IMR-90 (cell line): ENCODE data around the gene RNF166. TPM values are rescaled to one million over a fixed set of nuclear protein-coding genes. Genes with fewer than 3 reads are reported as not detected.

Source experiments
- ATAC-seq: fragments of 200-7000 bp; cut with Tn5 transposase; 2 replicates; pipeline ENCODE4 v1.9.1; 2020; ENCODE audit warnings: low read depth, mild to moderate bottlenecking, moderate library complexity
- BruUV-seq: library from RNA; stranded (reverse); fragments of 400-500 nt; replicated peaks from 2 replicates; lab custom pipeline; 2021; lab: Mats Ljungman, UMichigan
- CTCF ChIA-PET: fragments of 300-600 bp; formaldehyde crosslinking; extraction: SDS; loops from one replicate; lab custom pipeline; 2021; ENCODE audit warnings: antibody characterized with exemption; lab: Yijun Ruan, JAX
- POLR2A ChIA-PET: fragments of 300-600 bp; sonication (Branson Sonifier 250); formaldehyde crosslinking; loops from one replicate; lab custom pipeline; 2022; ENCODE audit warnings: antibody characterized with exemption; ENCODE audit not compliant: unreplicated experiment; lab: Charles Lee
- DNase-seq: peaks from one replicate; pipeline ENCODE4 v3.0.0; 2013
- H2AFZ ChIP-seq: replicated peaks from 2 replicates; pipeline ENCODE3; 2013; ENCODE audit warnings: low read length, mild to moderate bottlenecking; ENCODE audit not compliant: poor library complexity
- H2AK5ac ChIP-seq: 2 replicates; pipeline ENCODE4 v1.6.1; 2013; ENCODE audit warnings: low read depth, low read length, inconsistent platforms
- H2AK9ac ChIP-seq: replicated peaks from 2 replicates; pipeline ENCODE3; 2013; ENCODE audit warnings: mild to moderate bottlenecking, low read depth, low read length, moderate library complexity; ENCODE audit not compliant: poor library complexity
- H2BK120ac ChIP-seq: 2 replicates; pipeline ENCODE4 v1.6.1; 2013; ENCODE audit warnings: low read depth, low read length, inconsistent platforms
- H2BK15ac ChIP-seq: 3 replicates; pipeline ENCODE4 v1.6.1; 2013; ENCODE audit warnings: low read depth, low read length, inconsistent platforms
- H2BK20ac ChIP-seq: 2 replicates; pipeline ENCODE4 v1.6.1; 2013; ENCODE audit warnings: low read depth, mild to moderate bottlenecking, inconsistent platforms, low read length, moderate library complexity
- H2BK5ac ChIP-seq: 2 replicates; pipeline ENCODE4 v1.6.1; 2013; ENCODE audit warnings: mild to moderate bottlenecking, low read depth, low read length, inconsistent platforms; ENCODE audit not compliant: poor library complexity, severe bottlenecking
- H3K14ac ChIP-seq: replicated peaks from 2 replicates; pipeline ENCODE4 v1.6.1; 2013; ENCODE audit warnings: low read depth, low read length, inconsistent platforms
- H3K18ac ChIP-seq: 2 replicates; pipeline ENCODE4 v1.6.1; 2013; ENCODE audit warnings: low read depth, low read length, control low read depth
- H3K23ac ChIP-seq: 2 replicates; pipeline ENCODE4 v1.6.1; 2013; ENCODE audit warnings: low read depth, low read length, inconsistent platforms
- H3K27ac ChIP-seq: 2 replicates; pipeline ENCODE4 v1.5.1; 2013; ENCODE audit warnings: mild to moderate bottlenecking, control low read depth, low read length; ENCODE audit not compliant: insufficient read depth
- H3K27me3 ChIP-seq: 2 replicates; pipeline ENCODE4 v1.6.1; 2013; ENCODE audit warnings: low read length; ENCODE audit not compliant: control insufficient read depth, insufficient read depth
- H3K36me3 ChIP-seq: 2 replicates; pipeline ENCODE4 v1.6.1; 2013; ENCODE audit warnings: low read length, mixed read lengths; ENCODE audit not compliant: control insufficient read depth, insufficient read depth
- H3K4ac ChIP-seq: 2 replicates; pipeline ENCODE4 v1.6.1; 2013; ENCODE audit warnings: low read depth, low read length, inconsistent platforms
- H3K4me1 ChIP-seq: 2 replicates; pipeline ENCODE4 v1.6.1; 2013; ENCODE audit warnings: low read length, mixed read lengths; ENCODE audit not compliant: control insufficient read depth, insufficient read depth
- H3K4me2 ChIP-seq: 2 replicates; pipeline ENCODE4 v1.6.1; 2013; ENCODE audit warnings: low read depth, mild to moderate bottlenecking, control low read depth, low read length, moderate library complexity
- H3K4me3 ChIP-seq: 2 replicates; pipeline ENCODE4 v1.5.1; 2013; ENCODE audit warnings: low read depth, mild to moderate bottlenecking, control low read depth, low read length, moderate library complexity; ENCODE audit not compliant: insufficient read depth
- H3K56ac ChIP-seq: 2 replicates; pipeline ENCODE4 v1.6.1; 2013; ENCODE audit warnings: low read length, inconsistent platforms; ENCODE audit not compliant: insufficient read depth; ENCODE audit errors: extremely low read depth
- H3K79me1 ChIP-seq, 2 experiments: 2 replicates each; pipeline ENCODE4 v1.6.1; 2013; ENCODE audit warnings: low read length in 2 of 2, inconsistent platforms in 1 of 2, low read depth in 1 of 2
- H3K9ac ChIP-seq: 2 replicates; pipeline ENCODE4 v1.6.1; 2013; ENCODE audit warnings: low read depth, low read length, control low read depth
- H3K9me1 ChIP-seq: 2 replicates; pipeline ENCODE4 v1.6.1; 2013; ENCODE audit warnings: low read length, inconsistent platforms; ENCODE audit not compliant: insufficient read depth
- H3K9me3 ChIP-seq: 2 replicates; pipeline ENCODE4 v1.6.1; 2013; ENCODE audit warnings: low read length; ENCODE audit not compliant: control insufficient read depth, insufficient read depth
- H4K20me1 ChIP-seq: 2 replicates; pipeline ENCODE4 v1.6.1; 2013; ENCODE audit warnings: low read length, inconsistent platforms; ENCODE audit not compliant: insufficient read depth
- H4K5ac ChIP-seq: 2 replicates; pipeline ENCODE4 v1.6.1; 2013; ENCODE audit warnings: mild to moderate bottlenecking, low read depth, low read length, control low read depth
- H4K8ac ChIP-seq, 2 experiments: 2 replicates each; pipeline ENCODE4 v1.6.1; 2013; ENCODE audit warnings: low read depth in 2 of 2, low read length in 2 of 2, control low read depth in 1 of 2, inconsistent platforms in 1 of 2
- H4K91ac ChIP-seq: 2 replicates; pipeline ENCODE4 v1.6.1; 2013; ENCODE audit warnings: low read depth, low read length, inconsistent platforms; ENCODE audit not compliant: insufficient read depth
- BHLHE40 ChIP-seq: fragments of 150-350 bp; IDR thresholded peaks from 2 replicates; pipeline ENCODE4 v1.6.1; 2016; ENCODE audit warnings: mild to moderate bottlenecking, low read depth, low read length
- CEBPB ChIP-seq: IDR thresholded peaks from 2 replicates; pipeline ENCODE4 v1.6.1; 2012; ENCODE audit warnings: low read depth, low read length, improper control_type of control experiment
- CHD1 ChIP-seq: IDR thresholded peaks from 2 replicates; pipeline ENCODE4 v1.6.1; 2012; ENCODE audit warnings: low read depth, low read length, improper control_type of control experiment
- CTCF ChIP-seq: conservative IDR thresholded peaks from 2 replicates; pipeline ENCODE4 v1.5.1; 2012; ENCODE audit warnings: mild to moderate bottlenecking, low read depth, low read length, improper control_type of control experiment
- ELK1 ChIP-seq: fragments of 150-350 bp; IDR thresholded peaks from 2 replicates; pipeline ENCODE4 v1.6.1; 2016; ENCODE audit warnings: low read depth, mild to moderate bottlenecking, low read length, moderate library complexity, borderline replicate concordance
- FOS ChIP-seq: fragments of 150-350 bp; IDR thresholded peaks from 2 replicates; pipeline ENCODE4 v1.6.1; 2016; ENCODE audit warnings: low read depth, low read length
- MAFK ChIP-seq: IDR thresholded peaks from 2 replicates; pipeline ENCODE4 v1.6.1; 2012; ENCODE audit warnings: low read depth, low read length, improper control_type of control experiment
- MAZ ChIP-seq: IDR thresholded peaks from 2 replicates; pipeline ENCODE4 v1.6.1; 2012; ENCODE audit warnings: low read depth, mild to moderate bottlenecking, low read length, improper control_type of control experiment, moderate library complexity, borderline replicate concordance
- MXI1 ChIP-seq: IDR thresholded peaks from 2 replicates; pipeline ENCODE4 v1.6.1; 2012; ENCODE audit warnings: low read depth, mild to moderate bottlenecking, low read length, moderate library complexity, borderline replicate concordance
- NFE2L2 ChIP-seq: fragments of 150-350 bp; IDR thresholded peaks from 2 replicates; pipeline ENCODE4 v1.6.1; 2016; ENCODE audit warnings: low read depth, mild to moderate bottlenecking, low read length
- POLR2A ChIP-seq: IDR thresholded peaks from 2 replicates; pipeline ENCODE4 v1.6.1; 2012; ENCODE audit warnings: mild to moderate bottlenecking, low read depth, low read length
- RAD21 ChIP-seq: IDR thresholded peaks from 2 replicates; pipeline ENCODE4 v1.6.1; 2012; ENCODE audit warnings: low read length, improper control_type of control experiment
- RCOR1 ChIP-seq: IDR thresholded peaks from 2 replicates; pipeline ENCODE4 v1.6.1; 2012; ENCODE audit warnings: mild to moderate bottlenecking, low read length, improper control_type of control experiment; ENCODE audit not compliant: insufficient replicate concordance
- RFX5 ChIP-seq: IDR thresholded peaks from 2 replicates; pipeline ENCODE4 v1.8.0; 2012; ENCODE audit warnings: low read depth, mild to moderate bottlenecking, low read length, moderate library complexity
- SMC3 ChIP-seq: fragments of 150-350 bp; IDR thresholded peaks from 2 replicates; pipeline ENCODE4 v1.6.1; 2016; ENCODE audit warnings: low read depth, mild to moderate bottlenecking, antibody characterized with exemption, low read length, moderate library complexity
- USF2 ChIP-seq: fragments of 150-350 bp; IDR thresholded peaks from 2 replicates; pipeline ENCODE4 v1.6.1; 2017; ENCODE audit warnings: mild to moderate bottlenecking, antibody characterized with exemption, low read length, low read depth
- WGBS, 2 experiments: methylation state at CpG; one replicate each; pipeline versions ENCODE4 v1.1.5 to v1.1.7; 2013; ENCODE audit warnings: missing lambda C conversion rate in 2 of 2; ENCODE audit not compliant: insufficient read length in 1 of 2; ENCODE audit errors: extremely low coverage in 2 of 2; 5-methylcytosine and 5-hydroxymethylcytosine counted together
- dilution Hi-C: fragments of 300-500 bp; cut with HindIII; formaldehyde crosslinking; loops from one replicate; pipeline ENCODE4 v1.14.3; 2018; ENCODE audit warnings: low sequenced_read_pairs; ENCODE audit not compliant: unreplicated experiment
- in situ Hi-C: fragments of 300-500 bp; cut with MboI; formaldehyde crosslinking; loops from 3 replicates; pipeline ENCODE4 v1.14.3; 2019; ENCODE audit warnings: low sequenced_read_pairs, inconsistent platforms, mixed read lengths
- intact Hi-C: fragments of 100-400 bp; cut with micrococcal nuclease; formaldehyde crosslinking; loops from 2 replicates; pipeline ENCODE4 v1.10.0; 2022
- polyA plus RNA-seq, 3 experiments: library from polyadenylated mRNA; depleted of rRNA; stranded (reverse); fragments of >200 nt; gene quantifications; 2 replicates each; pipeline ENCODE4 v1.2.3, GENCODE V29; 2012; ENCODE audit warnings: low replicate concordance in 1 of 3
- total RNA-seq: library from RNA; depleted of rRNA; stranded (reverse); fragments of >200 nt; gene quantifications from 2 replicates; pipeline ENCODE4 v1.2.3, GENCODE V29; 2012

RNF166 gene
- total and polyA plus RNA-seq, 2 of the 4 experiments (the other 2 are of a cell fraction), result 8.1 to 17.4 TPM

GRCh38 chr16:88721236-88721635 is 15.0 kb upstream of the RNF166 start:
- no peak overlapping the region for H4K91ac ChIP-seq
- intact Hi-C loops, result no loop called here
- ChIA-PET CTCF (no interaction called here), POLR2A (no interaction called here)
- H3K9me1 ChIP-seq, result no peaks in the 10 kb centered on the region
- 93% methylated on average over 12 of the region's 17 CpGs; no CpG with 5 or more reads in 1 of the 2 experiments for WGBS, 2 experiments
- peaks cover 24% of the 10 kb centered on the region for H4K20me1 ChIP-seq
- H3K56ac ChIP-seq, result no peak overlapping the region
- H2AK5ac ChIP-seq, result no peak overlapping the region
- peaks cover 95% of the 10 kb centered on the region for H3K36me3 ChIP-seq
- ATAC-seq, result no peak
- in situ Hi-C loops, result no loop called here
- no peak overlapping the region for H3K4me2 ChIP-seq
- no peaks in the 10 kb centered on the region for H3K4me1 ChIP-seq
- H3K9me3 ChIP-seq, result no peaks in the 10 kb centered on the region
- dilution Hi-C loops, result no loop called here
- no peak overlapping the region for H2BK120ac ChIP-seq
- no peak overlapping the region for H2BK5ac ChIP-seq
- no peak overlapping the region for H4K5ac ChIP-seq
- H3K18ac ChIP-seq, result no peak overlapping the region
- no peak overlapping the region for H2BK15ac ChIP-seq
- H2BK20ac ChIP-seq, result no peak overlapping the region
- no peak overlapping the region for H3K23ac ChIP-seq
- H3K14ac ChIP-seq, result no peak overlapping the region
- H3K9ac ChIP-seq, result no peak overlapping the region
- peak overlapping the region; percentile 16 for H2AK9ac ChIP-seq
- no peak overlapping the region for H3K4ac ChIP-seq
- no peak for TF ChIP-seq RAD21
- no peak for TF ChIP-seq RCOR1
- TF ChIP-seq NFE2L2, result no peak
- TF ChIP-seq POLR2A, result no peak
- TF ChIP-seq RFX5, result no peak
- TF ChIP-seq CHD1, result no peak
- no peak for TF ChIP-seq BHLHE40
- TF ChIP-seq MXI1, result no peak
- TF ChIP-seq MAFK, result no peak
- no peak for TF ChIP-seq FOS
- no peak for TF ChIP-seq CEBPB
- no peak for TF ChIP-seq SMC3
- no peak for TF ChIP-seq ELK1
- TF ChIP-seq CTCF, result no peak
- TF ChIP-seq MAZ, result no peak
- no peak for TF ChIP-seq USF2
- peaks cover 5 to 25% of the 10 kb centered on the region in 2 experiments; a peak in 3 of 4 replicates for H3K79me1 ChIP-seq
- H3K27ac ChIP-seq, result no peak overlapping the region
- BruUV-seq, result no TSS peak
- H4K8ac ChIP-seq, result no peak overlapping the region
- H3K27me3 ChIP-seq, result no peaks in the 10 kb centered on the region
- no peak overlapping the region for H3K4me3 ChIP-seq
- H2AFZ ChIP-seq, result no peak overlapping the region
- DNase-seq, result no peak
